ENCODE measurements around the gene WNK3.

WNK3 gene

GRCh38 chrX:54237014-54237413 lies 120.8 kb downstream of the WNK3 start:
- DNase-seq: no peak

- no peak for DNase-seq
These were observed 127.3 kb downstream of the WNK3 start for GRCh38 chrX:54230435-54231148.

GRCh38 chrX:54223581-54223980 lies 134.3 kb downstream of the WNK3 start:
- no peak for DNase-seq

- no peak for DNase-seq
These were observed 144.2 kb downstream of the WNK3 start for GRCh38 chrX:54213603-54214002.

- DNase-seq: no peak
These were observed 149.3 kb downstream of the WNK3 start for GRCh38 chrX:54208531-54208930.

GRCh38 chrX:54198262-54198661 lies 159.6 kb downstream of the WNK3 start:
- DNase-seq: no peak

GRCh38 chrX:54194982-54195588 lies 162.8 kb downstream of the WNK3 start:
- no peak for DNase-seq

- DNase-seq: no peak
These were observed 164.6 kb downstream of the WNK3 start for GRCh38 chrX:54193085-54193821.

- no peak for DNase-seq
These were observed 173.4 kb downstream of the WNK3 start for GRCh38 chrX:54184474-54184873.

GRCh38 chrX:54182864-54183613 lies 174.8 kb downstream of the WNK3 start, which contains the start of gene FAM120C:
Gene FAM120C, minus strand, starts transcription at chrX:54183254. Its CDS starts 56 bp downstream, at chrX:54183198.
- DNase-seq: no peak

GRCh38 chrX:54182194-54182863 lies 175.5 kb downstream of the WNK3 start:
- peak; percentile 10 to 15 for DNase-seq

GRCh38 chrX:54181202-54181953 lies 176.5 kb downstream of the WNK3 start:
- DNase-seq: no peak

GRCh38 chrX:54180403-54180802 lies 177.4 kb downstream of the WNK3 start:
- DNase-seq: no peak

GRCh38 chrX:54178100-54178940 lies 179.5 kb downstream of the WNK3 start:
- DNase-seq: no peak

GRCh38 chrX:54177306-54177705 lies 180.5 kb downstream of the WNK3 start:
- no peak for DNase-seq

- DNase-seq: no peak
These were observed 184.1 kb downstream of the WNK3 start for GRCh38 chrX:54173791-54174190.

- DNase-seq: no peak
These were observed 185.4 kb downstream of the WNK3 start for GRCh38 chrX:54172455-54172854.

GRCh38 chrX:54171527-54172250 lies 186.2 kb downstream of the WNK3 start:
- DNase-seq: no peak

- DNase-seq: no peak
These were observed 186.8 kb downstream of the WNK3 start for GRCh38 chrX:54171091-54171490.

GRCh38 chrX:54166915-54167314 lies 190.9 kb downstream of the WNK3 start:
- DNase-seq: no peak
